ENCODE results near the gene WDR47.

DNA sequence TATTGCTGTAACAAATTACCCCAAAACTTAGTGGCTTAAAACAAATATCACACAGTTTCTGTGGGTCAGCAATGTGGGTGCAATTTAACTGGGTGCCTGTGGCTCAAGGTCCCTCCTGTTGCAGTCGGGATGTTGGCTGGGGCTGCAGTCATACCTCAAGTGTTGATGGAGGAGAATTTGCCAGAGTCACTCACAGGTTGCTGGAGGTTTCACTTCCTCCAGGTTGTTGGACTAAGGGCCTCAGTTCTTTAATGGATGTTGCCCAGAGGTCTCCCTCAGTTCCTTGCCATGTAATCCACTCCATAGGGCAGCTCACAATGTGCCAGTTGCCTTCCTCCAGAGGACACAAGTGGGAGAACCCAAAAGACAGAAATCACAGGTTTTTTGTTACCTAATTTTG, 36.4 kb upstream of the WDR47 start:
- no peak for TF ChIP-seq CTCF (IDR thresholded peaks at IDR 0.05; ENCODE audit: poor library complexity)
- TF ChIP-seq EZH2 (IDR thresholded peaks at IDR 0.05; ENCODE audit: borderline replicate concordance) = no peak
- no peak for TF ChIP-seq EZH2phosphoT487 (IDR thresholded peaks at IDR 0.05; ENCODE audit: low read depth, severe bottlenecking, unreplicated experiment)
